IPS-20b (cell line): ENCODE data around the gene LAP3.

Source experiments
- H3K27ac ChIP-seq: one replicate; pipeline ENCODE4 v1.5.1; 2013; ENCODE audit warnings: low read length
- H3K27me3 ChIP-seq: 2 replicates; pipeline ENCODE4 v1.6.1; 2013; ENCODE audit warnings: mild to moderate bottlenecking, low read length, inconsistent platforms; ENCODE audit not compliant: insufficient read depth
- H3K36me3 ChIP-seq: 2 replicates; pipeline ENCODE4 v1.6.1; 2013; ENCODE audit warnings: low read depth, mild to moderate bottlenecking, inconsistent platforms, low read length, moderate library complexity; ENCODE audit not compliant: insufficient read depth
- H3K4me1 ChIP-seq: 2 replicates; pipeline ENCODE4 v1.6.1; 2013; ENCODE audit warnings: mild to moderate bottlenecking, control low read depth, inconsistent platforms, low read length, moderate library complexity; ENCODE audit not compliant: insufficient read depth
- H3K4me3 ChIP-seq: 2 replicates; pipeline ENCODE4 v1.5.1; 2013; ENCODE audit warnings: mild to moderate bottlenecking, low read length, inconsistent platforms
- H3K9ac ChIP-seq: 2 replicates; pipeline ENCODE4 v1.6.1; 2013; ENCODE audit warnings: low read depth, mild to moderate bottlenecking, inconsistent platforms, low read length, moderate library complexity
- H3K9me3 ChIP-seq: 2 replicates; pipeline ENCODE4 v1.6.1; 2013; ENCODE audit warnings: mild to moderate bottlenecking, low read depth, low read length, inconsistent platforms; ENCODE audit not compliant: insufficient read depth

Gene LAP3

DNA sequence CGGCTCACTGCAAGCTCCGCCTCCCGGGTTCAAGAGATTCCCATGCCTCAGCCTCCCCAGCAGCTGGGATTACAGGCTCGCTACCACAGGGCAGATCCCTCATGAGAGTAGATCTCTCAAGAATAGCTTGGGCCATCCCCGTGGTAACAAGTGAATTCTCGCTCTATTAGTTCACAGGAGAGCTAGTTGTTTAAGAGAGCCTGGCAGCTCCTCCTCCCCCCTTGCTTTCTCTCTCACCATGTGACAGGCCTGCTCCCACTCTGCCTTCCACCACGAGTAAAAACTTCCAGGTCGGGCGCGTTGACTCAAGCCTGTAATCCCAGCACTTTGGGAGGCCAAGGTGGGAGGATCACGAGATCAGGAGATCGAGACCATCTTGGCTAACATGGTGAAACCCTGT lies 30.3 kb upstream of the LAP3 start:
- Histone ChIP-seq H3K27ac (no peak overlapping the region), H3K36me3 (no peaks in the 10 kb centered on the region), H3K9ac (no peak overlapping the region), H3K4me1 (peaks cover 5% of the 10 kb centered on the region; the same call in 1 of the 2 replicates), H3K9me3 (no peaks in the 10 kb centered on the region), H3K4me3 (no peak overlapping the region), H3K27me3 (no peaks in the 10 kb centered on the region)

DNA sequence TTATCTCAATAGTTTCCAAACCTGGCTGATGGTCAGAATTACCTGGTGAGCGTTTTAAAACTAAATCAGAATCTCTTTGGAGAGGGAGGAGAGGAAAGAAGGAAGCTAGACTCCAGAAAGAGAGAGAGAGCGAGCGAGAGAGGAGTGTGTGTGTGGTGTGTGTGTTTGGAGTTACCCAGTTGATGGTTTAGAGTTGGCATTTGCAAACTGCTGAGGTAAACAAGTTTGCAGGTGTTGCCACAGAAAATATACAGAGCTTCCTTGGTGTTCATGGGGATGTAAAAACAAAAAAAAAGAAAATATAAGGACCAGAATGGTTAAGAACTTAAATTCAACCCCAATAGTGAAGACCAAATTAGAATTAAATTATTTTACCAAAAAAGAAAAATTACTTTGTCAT lies 26.4 kb upstream of the LAP3 start:
- Histone ChIP-seq H3K4me3 (no peak overlapping the region), H3K9ac (no peak overlapping the region), H3K27ac (no peak overlapping the region), H3K36me3 (no peaks in the 10 kb centered on the region), H3K4me1 (no peaks in the 10 kb centered on the region), H3K27me3 (no peaks in the 10 kb centered on the region), H3K9me3 (no peaks in the 10 kb centered on the region)

DNA sequence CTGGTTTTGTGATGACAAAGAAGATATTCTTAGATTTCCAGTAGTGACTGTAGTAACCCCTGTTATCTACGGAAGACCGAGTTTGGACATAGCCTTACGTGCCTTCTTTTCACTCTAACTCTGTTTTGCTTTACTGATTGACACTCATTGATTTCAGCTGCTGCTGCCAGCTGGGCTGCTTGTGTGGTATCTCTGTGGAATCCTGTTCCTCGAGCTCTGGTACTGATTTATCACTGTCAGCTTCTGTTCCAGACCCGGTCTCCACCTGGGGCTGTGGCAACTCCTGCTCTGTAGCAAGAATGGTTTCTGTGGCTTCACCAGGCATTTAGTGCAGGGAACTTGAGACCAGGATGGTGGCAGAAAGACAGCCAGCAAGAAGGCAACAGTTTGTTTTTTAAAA lies 24.6 kb upstream of the LAP3 start:
- Histone ChIP-seq H3K27ac (no peak overlapping the region), H3K27me3 (no peaks in the 10 kb centered on the region), H3K4me3 (no peak overlapping the region), H3K36me3 (no peaks in the 10 kb centered on the region), H3K4me1 (no peaks in the 10 kb centered on the region), H3K9me3 (no peaks in the 10 kb centered on the region), H3K9ac (no peak overlapping the region)

DNA sequence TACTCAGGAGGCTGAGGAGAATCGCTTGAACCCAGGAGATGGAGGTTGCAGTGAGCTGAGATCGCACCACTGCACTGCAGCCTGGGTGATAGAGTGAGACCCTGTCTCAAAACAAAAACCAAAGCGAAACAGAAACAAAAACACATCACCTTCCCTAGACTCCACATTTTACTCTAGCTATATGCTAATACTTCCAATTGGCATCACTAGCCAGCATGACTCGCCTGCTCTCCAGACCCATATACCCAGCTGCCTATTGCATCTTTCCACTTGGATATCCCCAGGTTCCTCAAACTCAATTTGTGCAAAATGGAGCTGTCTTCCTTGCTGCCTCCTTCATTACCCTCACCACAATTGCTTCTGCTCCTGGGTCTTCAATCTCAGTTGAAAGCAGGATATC lies 22.4 kb upstream of the LAP3 start:
- Histone ChIP-seq H3K27ac (no peak overlapping the region), H3K27me3 (no peaks in the 10 kb centered on the region), H3K36me3 (no peaks in the 10 kb centered on the region), H3K9me3 (no peaks in the 10 kb centered on the region), H3K4me1 (no peaks in the 10 kb centered on the region), H3K4me3 (no peak overlapping the region), H3K9ac (no peak overlapping the region)

DNA sequence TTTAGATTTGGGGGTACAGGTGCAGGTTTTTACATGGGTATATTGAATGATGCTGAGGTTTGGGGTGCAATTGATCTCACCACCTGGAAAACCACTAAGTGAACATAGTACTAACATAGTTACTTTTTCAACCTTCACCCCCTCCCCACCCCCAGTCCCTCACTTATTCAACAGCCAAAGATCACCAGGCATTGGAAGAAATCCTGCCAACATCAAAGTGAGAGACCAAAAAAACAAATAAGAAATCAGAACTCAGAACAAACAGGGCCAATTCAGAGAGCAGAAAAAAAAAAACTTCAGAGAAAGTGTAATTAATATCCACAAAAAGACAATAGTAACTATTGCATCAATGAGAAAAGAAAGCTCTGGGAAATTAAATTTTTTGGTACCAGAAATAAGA lies 20.5 kb upstream of the LAP3 start:
- H3K4me1 ChIP-seq, result no peaks in the 10 kb centered on the region

DNA sequence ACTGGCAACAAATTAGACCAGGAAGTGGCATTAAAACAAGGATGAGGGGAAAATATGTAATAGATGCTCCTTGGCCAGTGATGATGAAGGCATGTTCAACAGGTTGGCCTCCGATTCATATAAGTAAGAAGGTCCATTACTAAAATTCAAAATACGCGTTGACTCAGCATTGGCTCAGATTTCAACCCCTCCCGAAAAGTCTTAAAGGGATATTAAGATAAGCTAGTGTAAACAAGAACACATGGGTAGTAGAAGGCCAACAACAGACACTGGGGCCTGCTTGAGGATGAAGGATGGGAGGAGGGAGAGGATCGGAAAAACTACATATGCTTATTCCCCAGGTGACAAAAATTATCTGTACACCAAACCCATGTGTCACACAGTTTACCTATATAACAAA lies 19.1 kb upstream of the LAP3 start:
- no peaks in the 10 kb centered on the region for H3K9me3 ChIP-seq
- no peaks in the 10 kb centered on the region for H3K27me3 ChIP-seq
- H3K36me3 ChIP-seq, result no peaks in the 10 kb centered on the region
- H3K4me1 ChIP-seq, result no peaks in the 10 kb centered on the region
- no peak overlapping the region for H3K4me3 ChIP-seq
- no peak overlapping the region for H3K9ac ChIP-seq
- no peak overlapping the region for H3K27ac ChIP-seq

More for the DNA sequence above, 20.5 kb upstream of the LAP3 start:
- H3K27me3 ChIP-seq, result no peaks in the 10 kb centered on the region
- no peak overlapping the region for H3K9ac ChIP-seq
- H3K9me3 ChIP-seq, result no peaks in the 10 kb centered on the region
- H3K4me3 ChIP-seq, result no peak overlapping the region
- no peak overlapping the region for H3K27ac ChIP-seq
- H3K36me3 ChIP-seq, result no peaks in the 10 kb centered on the region

DNA sequence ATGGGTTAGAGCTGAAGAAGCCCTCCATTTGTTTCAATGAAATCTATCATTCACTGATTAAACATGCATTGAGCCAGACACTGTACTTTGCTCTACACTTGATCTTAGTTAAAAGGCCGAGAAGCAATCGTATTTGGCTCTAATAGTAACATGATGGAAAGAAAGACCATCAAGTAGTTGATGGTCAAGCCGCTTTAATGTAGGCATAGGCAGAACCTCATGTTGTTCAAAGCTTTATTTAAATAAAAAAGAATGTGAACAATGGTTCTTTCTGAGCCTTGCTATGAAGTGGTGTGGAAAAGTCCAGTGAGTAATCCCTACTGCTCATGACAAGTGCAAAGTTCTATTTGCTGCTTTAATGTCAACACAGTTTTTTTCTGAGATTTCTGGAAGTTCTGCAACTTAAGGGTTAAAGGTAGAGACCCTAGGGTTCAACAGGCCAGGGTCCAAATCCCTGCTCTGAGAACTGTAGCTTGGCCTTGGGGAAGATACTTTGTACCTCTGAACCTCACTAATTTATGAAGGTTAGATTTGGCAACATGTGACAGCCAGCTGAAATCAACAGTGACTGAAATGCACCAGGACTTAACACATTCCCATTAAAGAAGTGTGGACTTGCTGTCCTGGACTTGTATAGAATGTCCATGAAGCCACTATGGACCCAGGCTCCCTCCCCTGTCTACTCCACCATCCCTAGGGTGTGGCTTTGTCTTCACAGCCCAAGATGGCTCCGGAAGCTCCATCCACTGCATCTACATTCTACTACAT lies 17.9 kb upstream of the LAP3 start:
- Histone ChIP-seq H3K36me3 (no peaks in the 10 kb centered on the region), H3K27me3 (no peaks in the 10 kb centered on the region), H3K4me1 (no peaks in the 10 kb centered on the region), H3K9ac (no peak overlapping the region), H3K27ac (no peak overlapping the region), H3K9me3 (no peaks in the 10 kb centered on the region), H3K4me3 (no peak overlapping the region)

DNA sequence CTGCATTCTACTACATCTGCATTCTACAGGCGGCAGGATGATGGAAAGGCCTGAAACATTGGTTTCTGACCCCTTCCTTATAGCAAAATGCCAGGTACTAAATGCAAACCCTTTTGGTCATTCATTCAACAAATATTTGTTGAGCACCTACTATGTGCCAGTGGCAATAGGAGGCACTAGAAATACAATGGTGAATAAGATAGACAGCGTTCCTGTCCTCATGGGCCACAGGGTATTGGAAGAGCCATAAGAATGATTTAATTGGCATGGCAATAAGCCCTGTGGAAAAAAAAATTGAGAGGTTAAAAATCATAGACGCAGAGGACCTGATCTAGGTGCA lies 17.3 kb upstream of the LAP3 start:
- H3K4me3 ChIP-seq, result no peak overlapping the region
- H3K27me3 ChIP-seq, result no peaks in the 10 kb centered on the region
- H3K27ac ChIP-seq, result no peak overlapping the region
- no peaks in the 10 kb centered on the region for H3K36me3 ChIP-seq
- no peaks in the 10 kb centered on the region for H3K4me1 ChIP-seq
- H3K9me3 ChIP-seq, result no peaks in the 10 kb centered on the region
- no peak overlapping the region for H3K9ac ChIP-seq

DNA sequence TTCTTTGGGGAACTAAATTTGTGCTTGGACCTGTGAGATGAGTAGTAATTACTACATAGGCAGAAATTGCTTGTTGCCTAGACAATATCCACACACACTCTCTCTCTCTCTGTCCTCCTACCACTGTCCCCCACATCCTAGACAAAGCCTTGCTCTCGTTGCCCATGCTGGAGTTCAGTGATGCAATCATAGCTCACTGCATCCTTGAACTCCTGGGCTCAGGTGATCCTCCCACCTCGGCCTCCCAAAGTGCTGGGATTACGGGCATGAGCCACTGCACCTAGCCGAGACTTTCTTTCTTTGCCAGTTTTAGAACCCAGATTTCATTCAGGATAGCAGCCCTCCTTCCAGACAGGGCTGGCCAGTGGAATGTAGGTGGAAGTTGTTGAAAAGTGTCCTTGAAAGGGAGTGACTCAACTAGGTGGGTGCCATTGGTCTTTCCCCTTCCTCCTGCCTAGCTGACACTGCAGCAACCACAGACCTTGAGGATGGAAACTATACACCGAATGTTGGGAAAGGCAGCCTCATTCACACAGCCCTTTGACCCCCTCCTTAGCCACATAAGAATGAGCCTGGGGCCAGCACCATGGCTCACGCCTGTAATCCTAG lies 16.8 kb upstream of the LAP3 start:
- no peak overlapping the region for H3K4me3 ChIP-seq
- H3K4me1 ChIP-seq, result no peaks in the 10 kb centered on the region
- H3K27me3 ChIP-seq, result no peaks in the 10 kb centered on the region
- H3K9ac ChIP-seq, result no peak overlapping the region
- no peak overlapping the region for H3K27ac ChIP-seq
- H3K9me3 ChIP-seq, result no peaks in the 10 kb centered on the region
- H3K36me3 ChIP-seq, result no peaks in the 10 kb centered on the region

DNA sequence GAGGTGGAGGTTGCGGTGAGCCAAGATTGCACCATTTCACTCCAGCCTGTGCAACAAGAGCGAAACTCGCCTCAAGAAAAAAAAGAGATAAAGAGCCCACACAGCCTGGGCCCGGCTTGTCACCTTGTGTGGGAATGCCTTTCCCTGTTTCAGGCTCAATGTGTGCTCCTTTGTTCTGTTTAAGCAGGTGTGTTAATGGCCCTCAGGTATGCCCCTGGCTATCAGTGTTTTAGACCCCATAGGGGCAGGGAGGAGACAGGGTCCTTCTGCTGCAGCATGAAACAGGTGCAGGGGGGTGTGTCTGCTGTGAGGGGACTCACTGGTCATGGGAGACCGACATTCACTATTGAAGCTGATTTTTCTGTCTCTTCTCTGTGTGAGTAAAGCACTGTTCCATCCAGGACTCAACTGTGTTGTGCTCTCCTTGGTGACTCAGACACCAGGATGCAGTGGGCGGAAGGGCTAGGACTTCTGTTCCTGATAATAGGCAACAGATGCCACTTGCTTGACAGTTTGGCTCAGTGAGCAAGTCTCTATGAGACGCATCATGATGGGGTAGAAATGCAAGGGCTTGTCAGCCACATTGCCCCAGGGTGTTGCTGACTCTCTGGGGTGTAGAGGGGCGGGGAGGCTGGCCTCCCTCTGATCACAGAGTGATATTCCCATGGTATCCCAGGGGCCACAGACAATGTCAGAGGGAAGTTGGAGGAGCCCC lies 15.6 kb upstream of the LAP3 start:
- no peak overlapping the region for H3K9ac ChIP-seq
- no peaks in the 10 kb centered on the region for H3K9me3 ChIP-seq
- H3K4me3 ChIP-seq, result no peak overlapping the region
- H3K36me3 ChIP-seq, result no peaks in the 10 kb centered on the region
- H3K27ac ChIP-seq, result no peak overlapping the region
- H3K4me1 ChIP-seq, result no peaks in the 10 kb centered on the region
- no peaks in the 10 kb centered on the region for H3K27me3 ChIP-seq

DNA sequence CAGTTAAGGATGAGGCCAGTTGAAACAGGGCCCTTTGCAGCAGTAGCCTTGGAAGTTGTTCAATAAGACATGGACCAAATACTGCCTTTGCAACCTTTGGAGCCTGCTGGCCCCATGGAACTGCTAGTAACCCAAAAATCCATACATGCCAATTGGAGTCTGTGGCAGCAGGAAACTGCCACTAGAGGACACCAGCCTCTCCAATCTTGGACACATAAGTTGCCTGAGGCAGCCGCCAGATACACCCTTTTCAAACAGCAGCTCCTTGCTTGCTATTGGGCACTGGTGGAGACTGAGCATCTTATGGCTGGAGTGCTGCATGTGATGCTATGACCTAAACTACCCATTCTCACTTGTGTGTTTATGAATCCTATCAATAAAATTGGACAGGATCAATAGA lies 14.8 kb upstream of the LAP3 start:
- no peak overlapping the region for H3K4me3 ChIP-seq
- H3K27me3 ChIP-seq, result no peaks in the 10 kb centered on the region
- H3K9me3 ChIP-seq, result no peaks in the 10 kb centered on the region
- no peaks in the 10 kb centered on the region for H3K4me1 ChIP-seq
- H3K9ac ChIP-seq, result no peak overlapping the region
- H3K27ac ChIP-seq, result no peak overlapping the region
- no peaks in the 10 kb centered on the region for H3K36me3 ChIP-seq

DNA sequence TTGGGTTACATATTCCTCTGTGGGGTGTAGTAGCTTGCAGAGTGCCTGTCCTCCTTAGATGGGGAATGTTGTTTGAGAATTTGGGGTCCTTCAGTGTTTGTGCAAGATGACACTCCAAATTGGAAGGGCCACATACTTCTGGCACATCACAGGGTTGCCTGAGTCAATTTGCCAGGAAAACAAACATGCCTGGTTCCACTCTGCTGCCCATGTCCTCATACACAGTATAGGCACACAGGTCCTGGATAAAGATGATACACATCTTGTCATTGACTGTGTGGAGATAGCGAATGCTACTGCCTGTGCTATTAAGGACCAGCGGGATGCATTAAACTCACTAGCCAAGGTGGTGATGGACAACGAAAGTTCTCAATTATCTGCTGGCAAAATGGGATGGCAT lies 11.2 kb upstream of the LAP3 start:
- Histone ChIP-seq H3K27ac (no peak overlapping the region), H3K9ac (no peak overlapping the region), H3K4me1 (no peaks in the 10 kb centered on the region), H3K36me3 (no peaks in the 10 kb centered on the region), H3K9me3 (no peaks in the 10 kb centered on the region), H3K4me3 (no peak overlapping the region), H3K27me3 (no peaks in the 10 kb centered on the region)
